K562 (cell line): Measurements from ENCODE around the gene ZNF594. TPM values are rescaled to one million over a fixed set of nuclear protein-coding genes. Genes with fewer than 3 reads are reported as not detected.

Experiments used
- ATAC-seq: fragments of 200-7000 bp; cut with Tn5 transposase; 3 replicates; pipeline ENCODE4 v1.9.1; 2020; ENCODE audit warnings: moderate library complexity
- BruUV-seq: library from RNA; stranded (reverse); fragments of 400-500 nt; replicated peaks from 2 replicates; lab custom pipeline; 2021; lab: Mats Ljungman, UMichigan
- CTCF ChIA-PET: fragments of 300-600 bp; formaldehyde crosslinking; extraction: SDS; loops from one replicate; lab custom pipeline; 2021; ENCODE audit warnings: low intra/inter-chr PET ratio; lab: Yijun Ruan, JAX
- POLR2A ChIA-PET: fragments of 300-600, 350-650 bp; sonication (Branson Sonifier 250); formaldehyde crosslinking; extraction: SDS; loops from one replicate; lab custom pipeline; 2021; ENCODE audit warnings: antibody characterized with exemption, inconsistent platforms; lab: Yijun Ruan, JAX
- DNase-seq, 4 experiments: peaks; one replicate each; pipeline versions ENCODE4 v3.0.0 to v3.0.0-alpha.2; 2011 to 2018; ENCODE audit warnings: low spot score in 3 of 4, mixed read lengths in 3 of 4; ENCODE audit errors: extremely low read depth in 1 of 4
- FAIRE-seq: peaks from 2 replicates; lab custom pipeline; 2011; peaks lifted over from hg19 to GRCh38; lab: Jason Lieb, UNC
- H2AFZ ChIP-seq: 2 replicates; pipeline ENCODE4 v1.6.0; 2011; ENCODE audit warnings: low read depth, low read length, control low read depth, inconsistent platforms
- H3K27ac ChIP-seq: fragments of 200-600 bp; 3 replicates; pipeline ENCODE4 v1.8.0; 2011; ENCODE audit warnings: low read depth, mild to moderate bottlenecking, control low read depth, inconsistent platforms, low read length, moderate library complexity, mixed read lengths; ENCODE audit errors: extremely low read depth
- H3K27me3 ChIP-seq, 2 experiments: fragments of 300-600 bp in 1 of 2; 2 replicates in 1 of 2; 3 replicates in 1 of 2; pipeline versions ENCODE4 v1.6.0 to v1.8.0; 2011; ENCODE audit warnings: inconsistent platforms in 2 of 2, low read length in 2 of 2, mild to moderate bottlenecking in 1 of 2, mixed read lengths in 1 of 2, moderate library complexity in 1 of 2; ENCODE audit not compliant: control insufficient read depth in 2 of 2, insufficient read depth in 2 of 2
- H3K36me3 ChIP-seq: fragments of 300-600 bp; 3 replicates; pipeline ENCODE4 v1.8.0; 2011; ENCODE audit warnings: mild to moderate bottlenecking, low read length, inconsistent platforms; ENCODE audit not compliant: control insufficient read depth, insufficient read depth
- H3K4me1 ChIP-seq, 2 experiments: fragments of 200-600 bp in 1 of 2; replicated peaks in 1 of 2; 2 replicates in 1 of 2; 3 replicates in 1 of 2; pipeline versions ENCODE4 v1.5.1 to v1.8.0; 2011; ENCODE audit warnings: inconsistent platforms in 2 of 2, low read length in 2 of 2, mild to moderate bottlenecking in 1 of 2, mixed read lengths in 1 of 2, moderate library complexity in 1 of 2; ENCODE audit not compliant: control insufficient read depth in 2 of 2, insufficient read depth in 2 of 2
- H3K4me2 ChIP-seq: 2 replicates; pipeline ENCODE4 v1.6.1; 2011; ENCODE audit warnings: low read length, control low read depth, inconsistent platforms, mixed read lengths; ENCODE audit not compliant: insufficient read depth
- H3K4me3 ChIP-seq: fragments of 200-600 bp; sonication (generic), shearing (Covaris generic); 2 replicates; pipeline ENCODE4 v1.5.1; 2016; ENCODE audit warnings: control low read depth, inconsistent platforms
- H3K79me2 ChIP-seq: fragments of 200-600 bp; 3 replicates; pipeline ENCODE4 v1.8.0; 2011; ENCODE audit warnings: low read length, inconsistent platforms; ENCODE audit not compliant: control insufficient read depth, insufficient read depth
- H3K9ac ChIP-seq, 2 experiments: 2 replicates each; pipeline versions ENCODE4 v1.6.0 to v1.6.1; 2011; ENCODE audit warnings: low read depth in 2 of 2, low read length in 2 of 2, control low read depth in 1 of 2, inconsistent platforms in 1 of 2, mild to moderate bottlenecking in 1 of 2, mixed read lengths in 1 of 2; ENCODE audit not compliant: insufficient read depth in 1 of 2
- H3K9me1 ChIP-seq: one replicate; pipeline ENCODE4 v1.6.0; 2011; ENCODE audit warnings: inconsistent platforms, mild to moderate bottlenecking, low read length, moderate library complexity; ENCODE audit not compliant: control insufficient read depth, insufficient read depth
- H3K9me3 ChIP-seq: replicated peaks from 2 replicates; pipeline ENCODE4 v1.5.1; 2011; ENCODE audit warnings: low read depth, low read length, inconsistent platforms; ENCODE audit not compliant: control insufficient read depth, insufficient read depth
- H4K20me1 ChIP-seq: replicated peaks from 2 replicates; pipeline ENCODE4 v1.6.1; 2011; ENCODE audit warnings: low read length, inconsistent platforms, mixed read lengths; ENCODE audit not compliant: control insufficient read depth, insufficient read depth
- CBFB ChIP-seq: sonication (generic); formaldehyde crosslinking; IDR thresholded peaks from 2 replicates; pipeline ENCODE4 v1.4.0; 2020; ENCODE audit warnings: mild to moderate bottlenecking, missing genetic modification reagents
- MAFF ChIP-seq: IDR thresholded peaks from 2 replicates; pipeline ENCODE4 v1.6.1; 2012; ENCODE audit warnings: low read length, improper control_type of control experiment
- MYNN ChIP-seq, 2 experiments: sonication (generic); formaldehyde crosslinking in 1 of 2; IDR thresholded peaks; 2 replicates each; pipeline versions ENCODE4 v1.5.0 to v1.6.1; 2016 to 2020; ENCODE audit warnings: antibody characterized with exemption in 1 of 2, missing genetic modification reagents in 1 of 2
- STAT5B ChIP-seq: fragments of 250-450 bp; sonication (Bioruptor Pico); IDR thresholded peaks from 2 replicates; pipeline ENCODE4 v1.8.0; 2021; ENCODE audit warnings: mild to moderate bottlenecking, inconsistent platforms
- WGBS: fragments of 100-300 bp; shearing (Covaris generic); methylation state at CpG from one replicate; pipeline ENCODE4 v1.1.6; 2016; ENCODE audit warnings: low coverage, mixed read lengths; ENCODE audit not compliant: insufficient coverage; ENCODE audit errors: missing lambda C conversion rate; 5-methylcytosine and 5-hydroxymethylcytosine counted together
- in situ Hi-C: fragments of 300-500 bp; cut with MboI; formaldehyde crosslinking; loops from 4 replicates; pipeline ENCODE4 v1.15.0; 2018; ENCODE audit warnings: inconsistent platforms, mixed read lengths
- intact Hi-C: fragments of 100-400 bp; cut with micrococcal nuclease; formaldehyde crosslinking; loops from 2 replicates; pipeline ENCODE4 v1.14.2; 2022
- polyA plus RNA-seq, 8 experiments: library from polyadenylated mRNA; depleted of rRNA in 4 of 8; stranded (reverse) in 5 of 8; unstranded in 3 of 8; fragments of >200 nt; fragmentation: Nextera tagmentation in 2 of 8; fragmentation: Illumina TruSeq in 1 of 8; extraction: Ambion mirVana in 2 of 8; extraction: Trizol in 1 of 8; gene quantifications; 2 replicates each; pipeline versions ENCODE4 v1.2.1 to v1.2.3, GENCODE V29; 2011 to 2014; ENCODE audit warnings: inconsistent platforms in 1 of 8, missing spikeins in 1 of 8
- total RNA-seq, 7 experiments: library from RNA; depleted of rRNA in 6 of 7; stranded (reverse); fragments of >200 nt in 6 of 7; fragmentation: Illumina TruSeq in 2 of 7; extraction: Trizol in 2 of 7; gene quantifications; 2 replicates each; pipeline versions ENCODE4 v1.2.1 to v1.2.3, GENCODE V29; 2011 to 2021; ENCODE audit warnings: low replicate concordance in 1 of 7
- TF ChIP-seq, protein P1 (sequence below): sonication (generic); formaldehyde crosslinking; IDR thresholded peaks from 2 replicates; pipeline ENCODE4 v1.8.0; 2022; ENCODE audit warnings: mild to moderate bottlenecking, missing genetic modification reagents

ZNF594 gene
- total and polyA plus RNA-seq, 9 of the 15 experiments (the other 6 are each of a cell fraction or from before 2014, with no cell fraction given) = 0.24 to 4.7 (median 2.6) TPM

GRCh38 chr17:5210091-5210490 is 18.4 kb upstream of the ZNF594 start:
- Histone ChIP-seq H3K79me2 (no peaks in the 10 kb centered on the region), H3K9me1 (no peaks in the 10 kb centered on the region), H3K9me3 (no peaks in the 10 kb centered on the region), H3K4me1 (no peaks in the 10 kb centered on the region), H3K4me2 (no peak overlapping the region), H3K9ac (no peak overlapping the region), H4K20me1 (no peaks in the 10 kb centered on the region), H3K27ac (no peak overlapping the region), H3K4me3 (no peak overlapping the region), H3K36me3 (no peaks in the 10 kb centered on the region), H3K27me3 (peaks cover 0 to 29% of the 10 kb centered on the region in 2 experiments; a peak in 3 of 5 replicates), H2AFZ (no peak overlapping the region)
- in situ Hi-C loops (no loop called here), intact Hi-C loops (no loop called here)
- ATAC-seq = no peak
- BruUV-seq = no TSS peak
- FAIRE-seq = no peak
- ChIA-PET CTCF (no interaction called here), POLR2A (no interaction called here)
- TF ChIP-seq, protein P1, sequence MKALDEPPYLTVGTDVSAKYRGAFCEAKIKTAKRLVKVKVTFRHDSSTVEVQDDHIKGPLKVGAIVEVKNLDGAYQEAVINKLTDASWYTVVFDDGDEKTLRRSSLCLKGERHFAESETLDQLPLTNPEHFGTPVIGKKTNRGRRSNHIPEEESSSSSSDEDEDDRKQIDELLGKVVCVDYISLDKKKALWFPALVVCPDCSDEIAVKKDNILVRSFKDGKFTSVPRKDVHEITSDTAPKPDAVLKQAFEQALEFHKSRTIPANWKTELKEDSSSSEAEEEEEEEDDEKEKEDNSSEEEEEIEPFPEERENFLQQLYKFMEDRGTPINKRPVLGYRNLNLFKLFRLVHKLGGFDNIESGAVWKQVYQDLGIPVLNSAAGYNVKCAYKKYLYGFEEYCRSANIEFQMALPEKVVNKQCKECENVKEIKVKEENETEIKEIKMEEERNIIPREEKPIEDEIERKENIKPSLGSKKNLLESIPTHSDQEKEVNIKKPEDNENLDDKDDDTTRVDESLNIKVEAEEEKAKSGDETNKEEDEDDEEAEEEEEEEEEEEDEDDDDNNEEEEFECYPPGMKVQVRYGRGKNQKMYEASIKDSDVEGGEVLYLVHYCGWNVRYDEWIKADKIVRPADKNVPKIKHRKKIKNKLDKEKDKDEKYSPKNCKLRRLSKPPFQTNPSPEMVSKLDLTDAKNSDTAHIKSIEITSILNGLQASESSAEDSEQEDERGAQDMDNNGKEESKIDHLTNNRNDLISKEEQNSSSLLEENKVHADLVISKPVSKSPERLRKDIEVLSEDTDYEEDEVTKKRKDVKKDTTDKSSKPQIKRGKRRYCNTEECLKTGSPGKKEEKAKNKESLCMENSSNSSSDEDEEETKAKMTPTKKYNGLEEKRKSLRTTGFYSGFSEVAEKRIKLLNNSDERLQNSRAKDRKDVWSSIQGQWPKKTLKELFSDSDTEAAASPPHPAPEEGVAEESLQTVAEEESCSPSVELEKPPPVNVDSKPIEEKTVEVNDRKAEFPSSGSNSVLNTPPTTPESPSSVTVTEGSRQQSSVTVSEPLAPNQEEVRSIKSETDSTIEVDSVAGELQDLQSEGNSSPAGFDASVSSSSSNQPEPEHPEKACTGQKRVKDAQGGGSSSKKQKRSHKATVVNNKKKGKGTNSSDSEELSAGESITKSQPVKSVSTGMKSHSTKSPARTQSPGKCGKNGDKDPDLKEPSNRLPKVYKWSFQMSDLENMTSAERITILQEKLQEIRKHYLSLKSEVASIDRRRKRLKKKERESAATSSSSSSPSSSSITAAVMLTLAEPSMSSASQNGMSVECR (CRISPR knock-in tag) = no peak
- TF ChIP-seq MAFF = no peak
- TF ChIP-seq CBFB = no peak
- TF ChIP-seq MYNN (IDR thresholded peaks at IDR 0.05) = no peak
- TF ChIP-seq MYNN (CRISPR knock-in tag; IDR thresholded peaks at IDR 0.05) = no peak
- TF ChIP-seq STAT5B (CRISPR knock-in tag) = no peak
- 1% methylated on average over 5 of the region's 5 CpGs for WGBS
- no peak for DNase-seq
